Cardiac fibroblast (primary cell): ENCODE results near the gene TBC1D25.

Experiments used
- DNase-seq, 2 donors: peaks; one replicate each; pipeline versions ENCODE4 v3.0.0 to v3.0.0-alpha.2; 2010; ENCODE audit warnings: low read depth in 2 of 2
- H3K4me3 ChIP-seq, 2 donors: replicated peaks in 1 of 2; 1 replicate in 1 of 2; 2 replicates in 1 of 2; pipeline ENCODE4 v1.5.1; 2011; ENCODE audit warnings: low read depth in 2 of 2, low read length in 2 of 2, mild to moderate bottlenecking in 2 of 2, moderate library complexity in 1 of 2
- CTCF ChIP-seq: IDR thresholded peaks from one replicate; pipeline ENCODE4 v1.5.1; 2011; ENCODE audit warnings: low read depth, mild to moderate bottlenecking, low read length, inconsistent platforms

TBC1D25 gene

GRCh38 chrX:48532161-48532560, 7.4 kb upstream of the TBC1D25 start:
- no peak for TF ChIP-seq CTCF
- no peak overlapping the region for H3K4me3 ChIP-seq
- peak; percentile 12 to 40 for DNase-seq

GRCh38 chrX:48533165-48533564, 6.3 kb upstream of the TBC1D25 start:
- H3K4me3 ChIP-seq: no peak overlapping the region
- DNase-seq: no peak
- no peak for TF ChIP-seq CTCF

- H3K4me3 ChIP-seq: peak overlapping the region; percentile 18 to 22
- DNase-seq: no peak
- TF ChIP-seq CTCF: no peak
These were observed 721 bp upstream of the TBC1D25 start for GRCh38 chrX:48538641-48539344.

- TF ChIP-seq CTCF: no peak
- peak overlapping the region; percentile 67 to 71 for H3K4me3 ChIP-seq
- DNase-seq: peak; percentile 41 to 59
These were observed 488 bp downstream of the TBC1D25 start for GRCh38 chrX:48540028-48540375.

- DNase-seq: no peak
- H3K4me3 ChIP-seq: peak overlapping the region; percentile 67 to 71
- TF ChIP-seq CTCF: no peak
These were observed 966 bp downstream of the TBC1D25 start for GRCh38 chrX:48540480-48540879.

- no peak overlapping the region for H3K4me3 ChIP-seq
- DNase-seq: no peak
- TF ChIP-seq CTCF: no peak
These were observed 1.8 kb downstream of the TBC1D25 start for GRCh38 chrX:48541140-48541814.
